CD8-positive, alpha-beta memory T cell (primary cell): ENCODE data around the gene TMEM247. TPM values are rescaled to one million over a fixed set of nuclear protein-coding genes. Genes with fewer than 3 reads are reported as not detected.

ENCODE experiments used
- CTCF ChIA-PET: fragments of 350-600 bp; sonication (Branson Sonifier 250); formaldehyde crosslinking; loops from one replicate; lab custom pipeline; 2021; ENCODE audit warnings: antibody characterized with exemption; lab: Charles Lee
- POLR2A ChIA-PET: fragments of 350-600 bp; sonication (Branson Sonifier 250); formaldehyde crosslinking; loops from one replicate; lab custom pipeline; 2021; ENCODE audit warnings: antibody characterized with exemption; lab: Charles Lee
- DNase-seq, 5 donors: peaks; one replicate each; pipeline versions ENCODE4 v3.0.0 to v3.0.0-alpha.2; 2020 to 2022; ENCODE audit warnings: mixed read lengths in 1 of 5
- H3K27ac ChIP-seq: one replicate; pipeline ENCODE4 v1.7.0; 2013; ENCODE audit warnings: low read depth, mild to moderate bottlenecking, low read length, moderate library complexity
- H3K27me3 ChIP-seq: 2 replicates; pipeline ENCODE4 v1.7.0; 2013; ENCODE audit warnings: low read length, mild to moderate bottlenecking; ENCODE audit not compliant: insufficient read depth, poor library complexity, severe bottlenecking
- H3K36me3 ChIP-seq: 2 replicates; pipeline ENCODE4 v1.7.0; 2013; ENCODE audit warnings: mild to moderate bottlenecking, low read length, moderate library complexity; ENCODE audit not compliant: insufficient read depth
- H3K4me1 ChIP-seq: 2 replicates; pipeline ENCODE4 v1.7.0; 2013; ENCODE audit warnings: mild to moderate bottlenecking, low read length, moderate library complexity; ENCODE audit not compliant: insufficient read depth
- H3K4me3 ChIP-seq: 2 replicates; pipeline ENCODE4 v1.7.0; 2013; ENCODE audit warnings: mild to moderate bottlenecking, low read length
- H3K9me3 ChIP-seq: 2 replicates; pipeline ENCODE4 v1.7.0; 2013; ENCODE audit warnings: mild to moderate bottlenecking, low read length
- H3K27ac Mint-ChIP-seq, 8 donors: one replicate each; pipeline ENCODE4 v1.8.0; 2020 to 2021; ENCODE audit warnings: mixed read lengths in 8 of 8, mild to moderate bottlenecking in 6 of 8, inconsistent platforms in 3 of 8, moderate library complexity in 3 of 8
- H3K27me3 Mint-ChIP-seq, 2 donors: one replicate each; pipeline ENCODE4 v1.8.0; 2020 to 2021; ENCODE audit warnings: mixed read lengths in 2 of 2, mild to moderate bottlenecking in 1 of 2, moderate library complexity in 1 of 2
- H3K36me3 Mint-ChIP-seq, 3 donors: one replicate each; pipeline ENCODE4 v1.8.0; 2020 to 2021; ENCODE audit warnings: mixed read lengths in 3 of 3, inconsistent platforms in 1 of 3, mild to moderate bottlenecking in 1 of 3
- H3K4me1 Mint-ChIP-seq, 3 donors: one replicate each; pipeline ENCODE4 v1.8.0; 2020 to 2021; ENCODE audit warnings: mixed read lengths in 3 of 3, inconsistent platforms in 1 of 3, mild to moderate bottlenecking in 1 of 3
- H3K4me3 Mint-ChIP-seq, 7 donors: one replicate each; pipeline ENCODE4 v1.8.0; 2020 to 2021; ENCODE audit warnings: mixed read lengths in 7 of 7, mild to moderate bottlenecking in 6 of 7, moderate library complexity in 4 of 7, inconsistent platforms in 2 of 7
- H3K9me3 Mint-ChIP-seq, 5 donors: one replicate each; pipeline ENCODE4 v1.8.0; 2020 to 2022; ENCODE audit warnings: mixed read lengths in 5 of 5, mild to moderate bottlenecking in 3 of 5, moderate library complexity in 2 of 5, inconsistent platforms in 1 of 5
- polyA plus RNA-seq: library from polyadenylated mRNA; unstranded; fragments of 300-500 nt; fragmentation: Illumina TruSeq; gene quantifications from one replicate; pipeline ENCODE4 v1.2.3, GENCODE V29; 2021
- total RNA-seq, 2 experiments: library from RNA; stranded (reverse); gene quantifications; one replicate each; pipeline ENCODE4 v1.2.3, GENCODE V29; 2021

The TMEM247 gene
- total and polyA plus RNA-seq, 3 experiments from 2014 or later: not detected

DNA sequence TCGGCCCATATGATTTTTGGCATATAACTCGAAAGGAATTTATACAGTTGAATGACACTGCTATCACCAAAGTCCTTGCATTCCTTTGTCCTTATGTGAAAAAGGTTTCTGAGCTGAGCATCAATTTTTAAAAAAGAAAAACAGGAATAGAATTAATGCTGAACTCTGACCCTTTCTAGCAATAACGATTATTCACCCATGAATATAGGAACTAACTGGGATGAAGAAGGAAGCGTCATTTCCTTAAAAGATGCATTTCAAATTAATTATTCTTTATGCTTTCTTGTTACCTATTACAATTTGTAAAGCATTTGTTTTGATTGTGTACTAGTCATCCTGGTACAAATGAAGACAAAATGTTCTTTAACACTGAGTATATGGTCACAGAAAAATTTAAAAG, 19.3 kb downstream of the TMEM247 start:
- H3K4me3 Mint-ChIP-seq: peak overlapping the region; percentile 87 to 95 (median 91)
- CTCF ChIA-PET: no interaction called here

DNA sequence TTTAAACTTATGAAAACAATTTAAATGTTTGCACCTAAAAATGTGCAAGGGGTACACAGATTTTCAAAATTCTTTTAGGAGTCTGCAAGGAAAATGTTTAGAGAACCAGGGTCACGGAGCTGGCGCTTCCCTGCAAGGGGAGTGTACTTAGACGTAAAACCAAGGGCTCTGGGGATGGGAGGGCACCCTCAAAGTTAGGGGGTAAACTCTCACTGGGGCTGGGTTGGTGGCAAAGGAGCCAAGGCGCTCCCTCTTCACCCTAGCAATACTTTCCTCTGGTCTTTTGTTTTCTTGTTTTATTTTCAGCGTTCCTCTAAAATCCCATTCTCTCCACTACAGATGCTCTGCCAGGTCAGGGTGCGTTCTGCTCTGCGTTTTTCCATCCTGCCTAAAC, 20.0 kb downstream of the TMEM247 start:
- H3K4me1 Mint-ChIP-seq: peaks cover 12 to 19% (median 16%) of the 10 kb centered on the region in 3 donors
- no peak for DNase-seq
- POLR2A ChIA-PET: no interaction called here
- H3K27me3 Mint-ChIP-seq: peaks cover 0 to 8% of the 10 kb centered on the region in 2 donors
- no peaks in the 10 kb centered on the region for H3K9me3 ChIP-seq
- H3K27ac ChIP-seq: peak overlapping the region; percentile 83
- H3K9me3 Mint-ChIP-seq: no peaks in the 10 kb centered on the region
- peak overlapping the region; percentile 72 for H3K4me3 ChIP-seq
- H3K4me3 Mint-ChIP-seq: peak overlapping the region; percentile 87 to 95 (median 91)
- no peaks in the 10 kb centered on the region for H3K27me3 ChIP-seq
- peak overlapping the region in 7 of 8 donors; percentile 85 to 98 (median 96) for H3K27ac Mint-ChIP-seq
- H3K36me3 ChIP-seq: no peaks in the 10 kb centered on the region
- H3K36me3 Mint-ChIP-seq: peaks cover 0 to 5% (median 0%) of the 10 kb centered on the region in 3 donors
- CTCF ChIA-PET: no interaction called here
- H3K4me1 ChIP-seq: peaks cover 9% of the 10 kb centered on the region

More for the DNA sequence above, 19.3 kb downstream of the TMEM247 start:
- POLR2A ChIA-PET: no interaction called here
- peaks cover 0 to 5% (median 0%) of the 10 kb centered on the region in 3 donors for H3K36me3 Mint-ChIP-seq
- H3K4me1 Mint-ChIP-seq: peaks cover 12 to 19% (median 18%) of the 10 kb centered on the region in 3 donors
- peaks cover 9% of the 10 kb centered on the region for H3K4me1 ChIP-seq
- H3K9me3 ChIP-seq: no peaks in the 10 kb centered on the region
- H3K27me3 ChIP-seq: no peaks in the 10 kb centered on the region
- peaks cover 0 to 8% of the 10 kb centered on the region in 2 donors for H3K27me3 Mint-ChIP-seq
- H3K27ac Mint-ChIP-seq: peak overlapping the region in 4 of 8 donors; percentile 77 to 84 (median 82)
- no peak overlapping the region for H3K27ac ChIP-seq
- H3K36me3 ChIP-seq: no peaks in the 10 kb centered on the region
- no peaks in the 10 kb centered on the region for H3K9me3 Mint-ChIP-seq
- H3K4me3 ChIP-seq: no peak overlapping the region
- no peak for DNase-seq

DNA sequence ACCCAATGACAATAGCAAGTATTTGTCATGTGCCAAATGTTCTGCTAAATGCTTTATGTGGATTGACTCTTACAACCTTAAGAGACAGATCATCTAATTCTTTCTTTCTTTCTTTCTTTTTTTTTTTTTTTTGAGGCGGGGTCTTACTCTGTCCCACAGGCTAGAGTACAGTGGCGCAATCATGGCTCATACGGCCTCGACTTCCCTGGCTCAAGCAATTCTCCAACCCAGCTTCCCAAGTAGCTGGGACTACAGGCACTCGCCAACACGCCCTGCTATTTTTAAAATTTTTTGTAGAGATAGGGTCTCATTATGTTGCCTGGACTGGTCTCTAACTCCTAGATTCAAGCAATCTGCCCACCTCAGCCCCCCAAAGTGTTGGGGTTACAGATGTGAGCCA, 21.4 kb downstream of the TMEM247 start:
- no peaks in the 10 kb centered on the region for H3K36me3 ChIP-seq
- H3K27me3 Mint-ChIP-seq: peaks cover 0 to 8% of the 10 kb centered on the region in 2 donors
- H3K9me3 Mint-ChIP-seq: no peaks in the 10 kb centered on the region
- no peaks in the 10 kb centered on the region for H3K27me3 ChIP-seq
- H3K27ac Mint-ChIP-seq: peak overlapping the region in 4 of 8 donors; percentile 34 to 97 (median 42)
- H3K9me3 ChIP-seq: no peaks in the 10 kb centered on the region
- H3K4me1 Mint-ChIP-seq: peaks cover 12 to 21% (median 18%) of the 10 kb centered on the region in 3 donors
- no peak for DNase-seq
- POLR2A ChIA-PET: no interaction called here
- H3K36me3 Mint-ChIP-seq: peaks cover 0 to 5% (median 0%) of the 10 kb centered on the region in 3 donors
- peak overlapping the region in 3 of 7 donors; percentile 6 to 91 (median 88) for H3K4me3 Mint-ChIP-seq
- H3K27ac ChIP-seq: no peak overlapping the region
- H3K4me1 ChIP-seq: peaks cover 9% of the 10 kb centered on the region
- H3K4me3 ChIP-seq: no peak overlapping the region
- CTCF ChIA-PET: no interaction called here

DNA sequence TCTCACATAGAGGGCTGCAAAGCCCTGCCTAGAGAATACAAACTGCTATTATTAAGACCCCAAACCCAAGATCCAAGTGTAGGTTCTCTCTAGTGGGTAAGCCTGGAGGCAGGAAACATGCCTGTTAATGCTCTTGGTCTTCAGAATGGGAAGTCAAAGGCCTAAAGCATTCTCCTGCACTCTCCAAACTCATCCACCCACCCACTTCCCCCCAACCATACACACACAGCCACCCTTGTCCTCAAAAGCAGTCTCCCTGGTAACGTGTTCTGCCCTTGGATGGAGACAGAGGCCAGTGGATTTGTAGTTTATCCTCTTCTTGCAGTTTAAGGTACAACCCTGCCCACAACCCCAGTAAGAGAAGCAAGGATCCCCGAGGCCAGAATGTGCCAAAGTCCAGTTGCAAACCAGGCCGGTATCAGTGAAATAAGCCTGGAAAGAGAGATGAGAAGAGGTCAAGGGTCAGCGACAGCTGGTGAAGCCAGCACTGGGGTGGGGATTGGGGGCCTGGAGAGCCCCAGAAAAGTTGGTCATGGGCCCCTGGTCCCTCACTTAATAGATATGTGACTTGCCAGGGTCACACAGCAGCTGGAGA, 23.0 kb downstream of the TMEM247 start:
- no peak overlapping the region for H3K27ac ChIP-seq
- CTCF ChIA-PET: no interaction called here
- POLR2A ChIA-PET: no interaction called here
- H3K36me3 ChIP-seq: no peaks in the 10 kb centered on the region
- Mint-ChIP-seq H3K27me3 (peaks cover 0 to 8% of the 10 kb centered on the region in 2 donors), H3K9me3 (no peaks in the 10 kb centered on the region), H3K27ac (peak overlapping the region in 1 of 8 donors; percentile 30), H3K4me3 (no peak overlapping the region), H3K4me1 (peaks cover 16 to 29% (median 24%) of the 10 kb centered on the region in 3 donors), H3K36me3 (peaks cover 0 to 5% (median 0%) of the 10 kb centered on the region in 3 donors)
- no peak overlapping the region for H3K4me3 ChIP-seq
- no peak for DNase-seq
- H3K4me1 ChIP-seq: peaks cover 9% of the 10 kb centered on the region
- H3K9me3 ChIP-seq: no peaks in the 10 kb centered on the region
- H3K27me3 ChIP-seq: no peaks in the 10 kb centered on the region

DNA sequence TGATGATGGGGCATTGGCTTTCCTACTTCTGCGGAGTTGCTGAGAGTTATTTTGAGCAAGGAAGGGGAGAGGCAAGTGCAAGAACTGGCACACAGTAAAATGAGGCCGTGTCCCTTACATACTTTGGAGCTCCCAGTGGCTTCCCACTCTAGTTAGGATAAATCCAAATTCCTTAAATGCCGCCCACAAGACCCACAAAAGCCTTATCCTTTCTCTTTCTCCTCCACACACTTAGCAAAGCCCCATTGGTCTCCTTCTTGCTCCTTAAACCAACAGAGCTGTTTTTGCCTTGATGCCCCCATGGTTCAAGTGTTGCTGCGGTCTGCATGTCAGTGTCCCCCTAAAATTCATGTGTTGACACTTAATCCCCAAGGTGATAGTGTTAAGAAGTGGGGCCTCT, 24.3 kb downstream of the TMEM247 start:
- H3K27ac Mint-ChIP-seq: no peak overlapping the region
- CTCF ChIA-PET: interaction anchor here (1.1 kb wide), 1 partner anchor 62 kb away, joined by 3 read pairs; no protein-coding TSS in a partner anchor

DNA sequence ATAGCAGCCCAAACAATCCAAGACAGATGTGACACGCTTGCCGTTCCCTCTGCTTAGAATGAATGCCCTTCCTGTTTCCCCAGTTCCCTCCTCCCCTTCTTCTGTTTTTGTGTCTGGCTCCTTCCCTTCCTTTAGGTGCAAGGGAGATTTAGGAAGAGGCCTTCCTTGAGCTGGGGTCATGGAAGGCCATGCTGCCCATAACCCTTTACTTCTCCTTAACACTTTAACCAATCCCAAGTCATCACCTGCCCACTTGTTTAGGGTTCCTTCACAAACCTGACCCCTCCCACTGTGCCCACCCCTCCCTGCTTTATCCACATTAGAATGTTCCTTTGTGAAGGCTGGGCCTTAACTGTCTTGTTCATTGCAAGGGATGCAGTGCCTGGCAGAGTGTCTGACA, 24.9 kb downstream of the TMEM247 start:
- Mint-ChIP-seq H3K36me3 (peaks cover 0 to 5% (median 0%) of the 10 kb centered on the region in 3 donors), H3K9me3 (no peaks in the 10 kb centered on the region), H3K4me3 (no peak overlapping the region), H3K27me3 (peaks cover 0 to 10% of the 10 kb centered on the region in 2 donors), H3K27ac (no peak overlapping the region), H3K4me1 (peaks cover 14 to 24% (median 20%) of the 10 kb centered on the region in 3 donors)
- no peaks in the 10 kb centered on the region for H3K36me3 ChIP-seq
- H3K9me3 ChIP-seq: no peaks in the 10 kb centered on the region
- ChIA-PET CTCF (interaction anchor here (1.1 kb wide), 1 partner anchor 61 kb away, joined by 3 read pairs; no protein-coding TSS in a partner anchor), POLR2A (no interaction called here)
- DNase-seq: no peak
- no peak overlapping the region for H3K27ac ChIP-seq
- H3K4me3 ChIP-seq: no peak overlapping the region
- H3K27me3 ChIP-seq: no peaks in the 10 kb centered on the region
- peaks cover 9% of the 10 kb centered on the region for H3K4me1 ChIP-seq

More for the DNA sequence above, 24.3 kb downstream of the TMEM247 start:
- no peak overlapping the region for H3K4me3 Mint-ChIP-seq
- H3K27me3 Mint-ChIP-seq: peaks cover 0 to 10% of the 10 kb centered on the region in 2 donors
- Histone ChIP-seq H3K27ac (no peak overlapping the region), H3K4me3 (no peak overlapping the region), H3K4me1 (peaks cover 9% of the 10 kb centered on the region), H3K36me3 (no peaks in the 10 kb centered on the region), H3K9me3 (no peaks in the 10 kb centered on the region), H3K27me3 (no peaks in the 10 kb centered on the region)
- POLR2A ChIA-PET: no interaction called here
- peaks cover 16 to 28% (median 24%) of the 10 kb centered on the region in 3 donors for H3K4me1 Mint-ChIP-seq
- no peaks in the 10 kb centered on the region for H3K9me3 Mint-ChIP-seq
- peaks cover 0 to 5% (median 0%) of the 10 kb centered on the region in 3 donors for H3K36me3 Mint-ChIP-seq
- DNase-seq: no peak

DNA sequence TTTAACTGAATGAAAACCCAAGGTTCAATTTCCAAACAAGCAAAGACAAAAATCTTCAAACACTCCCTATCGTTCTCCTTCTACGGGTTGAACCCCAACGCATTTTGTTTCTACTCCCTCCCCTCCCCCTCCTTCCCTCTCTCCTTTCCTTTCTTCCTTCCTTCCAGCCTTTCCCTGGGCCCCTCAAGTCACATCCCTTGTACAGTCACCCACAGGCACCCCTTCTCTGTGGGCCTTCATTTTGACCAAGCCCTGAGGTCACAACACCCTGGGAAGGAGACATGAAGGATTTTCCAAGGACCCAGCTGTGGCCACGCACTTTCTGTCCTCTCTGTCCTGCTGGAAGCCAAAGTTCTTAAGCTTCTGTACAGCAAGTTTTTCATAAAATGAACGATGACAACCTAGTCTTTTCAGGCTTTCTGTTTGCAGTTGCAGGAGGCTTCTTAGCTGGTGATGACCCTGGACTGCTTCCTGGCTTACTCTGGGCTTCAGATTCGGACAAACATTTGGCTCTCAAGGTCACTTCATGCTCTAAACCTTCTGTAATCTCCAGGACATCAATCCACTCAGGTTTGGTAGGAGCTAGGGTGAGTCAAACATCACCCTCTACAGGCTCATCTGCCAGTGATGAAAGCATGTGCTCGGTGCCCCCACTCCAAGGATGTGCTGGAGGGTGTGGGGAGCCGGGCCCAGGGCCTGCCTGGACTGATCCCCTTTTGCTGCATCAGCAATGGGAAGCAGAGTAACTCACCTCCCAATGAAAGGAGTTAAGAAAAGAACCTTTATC, 25.5 kb downstream of the TMEM247 start:
- Mint-ChIP-seq H3K36me3 (peaks cover 0 to 3% (median 0%) of the 10 kb centered on the region in 3 donors), H3K27ac (no peak overlapping the region), H3K9me3 (no peaks in the 10 kb centered on the region), H3K4me3 (no peak overlapping the region), H3K27me3 (peaks cover 0 to 10% of the 10 kb centered on the region in 2 donors), H3K4me1 (peaks cover 10 to 18% (median 14%) of the 10 kb centered on the region in 3 donors)
- Histone ChIP-seq H3K27me3 (no peaks in the 10 kb centered on the region), H3K9me3 (no peaks in the 10 kb centered on the region), H3K27ac (no peak overlapping the region), H3K36me3 (no peaks in the 10 kb centered on the region), H3K4me1 (peaks cover 5% of the 10 kb centered on the region), H3K4me3 (no peak overlapping the region)
- ChIA-PET POLR2A (no interaction called here), CTCF (interaction anchor here (1.1 kb wide), 1 partner anchor 61 kb away, joined by 3 read pairs; no protein-coding TSS in a partner anchor)
- DNase-seq: no peak

DNA sequence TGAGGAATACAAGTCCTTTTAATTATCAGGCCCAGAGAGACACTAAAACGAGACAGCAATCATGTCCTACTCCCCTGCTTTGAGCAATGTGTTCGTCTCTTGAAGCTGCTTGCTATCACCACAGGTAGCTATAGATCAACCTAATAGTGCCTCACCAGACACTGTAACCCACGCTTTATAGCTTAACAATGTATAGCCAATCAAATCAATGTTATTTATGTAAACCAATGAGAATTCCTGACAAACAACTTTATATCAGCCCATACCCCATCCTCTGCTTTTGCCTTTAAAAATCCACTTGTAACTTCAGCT, 26.1 kb downstream of the TMEM247 start:
- no peak for DNase-seq
- ChIA-PET CTCF (no interaction called here), POLR2A (no interaction called here)
- H3K4me3 Mint-ChIP-seq: no peak overlapping the region
- H3K27ac Mint-ChIP-seq: no peak overlapping the region
- Histone ChIP-seq H3K27ac (no peak overlapping the region), H3K9me3 (no peaks in the 10 kb centered on the region), H3K27me3 (no peaks in the 10 kb centered on the region), H3K4me3 (no peak overlapping the region), H3K4me1 (peaks cover 4% of the 10 kb centered on the region), H3K36me3 (no peaks in the 10 kb centered on the region)
- no peaks in the 10 kb centered on the region for H3K36me3 Mint-ChIP-seq
- peaks cover 4 to 12% (median 9%) of the 10 kb centered on the region in 3 donors for H3K4me1 Mint-ChIP-seq
- H3K9me3 Mint-ChIP-seq: no peaks in the 10 kb centered on the region
- peaks cover 0 to 10% of the 10 kb centered on the region in 2 donors for H3K27me3 Mint-ChIP-seq
